Medulla oblongata (tissue), 1 donor: Measurements from ENCODE around the gene FTSJ3.

Experiments
- DNase-seq: peaks from one replicate; pipeline ENCODE4 v3.0.0-alpha.2; 2015; ENCODE audit errors: extremely low spot score

The FTSJ3 gene

GRCh38 chr17:63790057-63790456, 37.4 kb downstream of the FTSJ3 start:
- DNase-seq: no peak

- DNase-seq: no peak
Measured at GRCh38 chr17:63786971-63787711, 40.3 kb downstream of the FTSJ3 start.

- DNase-seq: no peak
Measured at GRCh38 chr17:63786117-63786516, 41.3 kb downstream of the FTSJ3 start.

DNA sequence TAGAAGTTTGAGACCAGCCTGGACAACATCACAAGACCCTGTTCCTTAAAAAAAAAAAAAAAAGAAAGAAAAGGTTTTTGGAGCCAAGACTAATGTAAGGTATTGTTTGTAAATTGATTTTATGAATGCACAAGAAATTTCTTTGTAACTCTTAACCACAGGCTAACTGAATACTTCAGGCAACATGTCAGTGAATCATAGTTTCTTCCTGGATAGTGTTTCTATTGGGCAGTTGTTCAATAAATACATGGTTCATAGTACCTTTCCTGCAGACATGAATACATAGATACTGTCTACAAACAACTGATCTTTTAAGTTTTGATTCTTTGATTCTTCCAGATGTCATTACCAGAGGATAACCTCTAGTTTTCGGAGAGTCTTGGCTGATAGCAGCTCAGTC, 41.9 kb downstream of the FTSJ3 start:
- DNase-seq: no peak

GRCh38 chr17:63783522-63783921, 43.9 kb downstream of the FTSJ3 start:
- DNase-seq: no peak

DNA sequence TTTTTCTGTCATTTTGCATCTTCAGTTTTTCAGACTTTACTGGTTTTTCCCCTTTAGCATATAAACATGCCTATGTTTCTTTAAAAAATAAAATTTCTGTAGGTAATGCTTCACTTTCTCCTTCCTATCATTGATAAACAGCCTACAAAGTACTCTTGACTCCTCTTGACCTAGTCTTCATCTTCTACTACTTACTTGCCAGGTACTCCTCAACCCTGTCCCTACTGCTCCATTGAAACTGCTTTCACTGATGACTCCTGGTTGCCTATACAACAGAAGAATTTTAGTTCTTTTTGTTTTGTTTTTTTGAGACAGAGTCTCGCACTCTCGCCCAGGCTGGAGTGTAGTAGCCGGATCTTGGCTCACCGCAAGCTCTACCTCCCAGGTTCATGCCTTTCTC, 46.5 kb downstream of the FTSJ3 start:
- no peak for DNase-seq

- DNase-seq: no peak
Measured at GRCh38 chr17:63780507-63780906, 47.0 kb downstream of the FTSJ3 start.

- no peak for DNase-seq
Measured at GRCh38 chr17:63775420-63775819, 52.0 kb downstream of the FTSJ3 start.

GRCh38 chr17:63774969-63775265, 52.5 kb downstream of the FTSJ3 start:
- DNase-seq: no peak

GRCh38 chr17:63774141-63774968, 53.1 kb downstream of the FTSJ3 start, which contains the start of gene DDX42:
Gene DDX42, plus strand, starts transcription at chr17:63774170. Its CDS starts 12,880 bp downstream, at chr17:63787050.
- peak; percentile 34 for DNase-seq

- DNase-seq: peak; percentile 100
Measured at GRCh38 chr17:63773272-63774140, 54.0 kb downstream of the FTSJ3 start, which contains the start of gene CCDC47. Gene CCDC47, minus strand, starts transcription at chr17:63773597. Its CDS starts 7,422 bp downstream, at chr17:63766175.

GRCh38 chr17:63772801-63773271, 54.6 kb downstream of the FTSJ3 start:
- DNase-seq: peak; percentile 20
